GM12878 (cell line): ENCODE measurements around the gene GRK5. TPM values are rescaled to one million over a fixed set of nuclear protein-coding genes. Genes with fewer than 3 reads are reported as not detected.

ENCODE experiments used
- ATAC-seq: fragments of 200-7000 bp; cut with Tn5 transposase; 3 replicates; pipeline ENCODE4 v1.9.1; 2020; ENCODE audit warnings: mild to moderate bottlenecking, moderate library complexity
- BruUV-seq: library from RNA; stranded (reverse); fragments of 400-500 nt; replicated peaks from 2 replicates; lab custom pipeline; 2021; lab: Mats Ljungman, UMichigan
- CTCF ChIA-PET: fragments of 300-600 bp; sonication (Branson Sonifier 250); formaldehyde crosslinking; extraction: SDS; loops from one replicate; lab custom pipeline; 2021; ENCODE audit warnings: inconsistent platforms; lab: Yijun Ruan, JAX
- POLR2A ChIA-PET: fragments of 350-600 bp; formaldehyde crosslinking; extraction: SDS; loops from one replicate; lab custom pipeline; 2021; ENCODE audit warnings: inconsistent platforms; lab: Charles Lee
- RAD21 ChIA-PET: fragments of 300-600 bp; sonication (Branson Sonifier 250); formaldehyde crosslinking; loops from one replicate; lab custom pipeline; 2023; ENCODE audit warnings: antibody characterized with exemption; ENCODE audit not compliant: unreplicated experiment; lab: Charles Lee
- SMC1A ChIA-PET: fragments of 300-600 bp; sonication (Branson Sonifier 250); formaldehyde crosslinking; loops from one replicate; lab custom pipeline; 2023; ENCODE audit not compliant: unreplicated experiment, uncharacterized antibody; lab: Charles Lee
- DNase-seq: peaks from one replicate; pipeline ENCODE4 v3.0.0-alpha.2; 2011; ENCODE audit warnings: low read depth, low spot score
- FAIRE-seq: peaks from 3 replicates; lab custom pipeline; 2011; peaks lifted over from hg19 to GRCh38; lab: Jason Lieb, UNC
- H2AFZ ChIP-seq: 2 replicates; pipeline ENCODE4 v1.6.0; 2011; ENCODE audit warnings: low read depth, low read length, control low read depth; ENCODE audit not compliant: control insufficient read depth
- H3K27ac ChIP-seq: 2 replicates; pipeline ENCODE4 v1.5.1; 2011; ENCODE audit warnings: control low read depth; ENCODE audit not compliant: control insufficient read depth, insufficient read depth
- H3K27me3 ChIP-seq, 2 experiments: replicated peaks in 1 of 2; 2 replicates each; pipeline versions ENCODE4 v1.6.0 to v1.6.1; 2011; ENCODE audit warnings: low read length in 1 of 2; ENCODE audit not compliant: control insufficient read depth in 2 of 2, insufficient read depth in 2 of 2
- H3K36me3 ChIP-seq, 2 experiments: 2 replicates each; pipeline ENCODE4 v1.5.1; 2011; ENCODE audit warnings: low read length in 1 of 2; ENCODE audit not compliant: control insufficient read depth in 2 of 2, insufficient read depth in 2 of 2
- H3K4me1 ChIP-seq: 2 replicates; pipeline ENCODE4 v1.6.1; 2011; ENCODE audit warnings: mild to moderate bottlenecking, low read length, moderate library complexity, mixed read lengths; ENCODE audit not compliant: control insufficient read depth, insufficient read depth
- H3K4me2 ChIP-seq: 2 replicates; pipeline ENCODE4 v1.6.0; 2011; ENCODE audit warnings: control low read depth; ENCODE audit not compliant: control insufficient read depth, insufficient read depth
- H3K4me3 ChIP-seq: fragments of 200-600 bp; sonication (generic); 2 replicates; pipeline ENCODE4 v1.5.1; 2016
- H3K79me2 ChIP-seq: 2 replicates; pipeline ENCODE4 v1.6.0; 2011; ENCODE audit warnings: low read length; ENCODE audit not compliant: control insufficient read depth, insufficient read depth
- H3K9ac ChIP-seq: 2 replicates; pipeline ENCODE4 v1.8.0; 2011; ENCODE audit warnings: low read length, control low read depth, mixed read lengths; ENCODE audit not compliant: control insufficient read depth, insufficient read depth
- H3K9me3 ChIP-seq: replicated peaks from 3 replicates; pipeline ENCODE4 v1.5.1; 2011; ENCODE audit warnings: mild to moderate bottlenecking, low read length; ENCODE audit not compliant: control insufficient read depth, insufficient read depth
- H4K20me1 ChIP-seq: 2 replicates; pipeline ENCODE4 v1.6.0; 2011; ENCODE audit not compliant: control insufficient read depth, insufficient read depth
- BRCA1 ChIP-seq: IDR thresholded peaks from 2 replicates; pipeline ENCODE4 v1.6.1; 2011; ENCODE audit warnings: low read depth, low read length, improper control_type of control experiment
- CHD2 ChIP-seq: IDR thresholded peaks from 2 replicates; pipeline ENCODE4 v1.6.1; 2011; ENCODE audit warnings: low read depth, low read length, improper control_type of control experiment, borderline replicate concordance
- KAT2A ChIP-seq: conservative IDR thresholded peaks from 2 replicates; pipeline ENCODE4 v1.6.1; 2011; ENCODE audit warnings: low read depth, low read length; ENCODE audit not compliant: control insufficient read depth
- NKRF ChIP-seq: fragments of 450-650 bp; conservative IDR thresholded peaks from 2 replicates; pipeline ENCODE4 v1.6.1; 2017; ENCODE audit warnings: mild to moderate bottlenecking, moderate library complexity
- NR2C1 ChIP-seq: fragments of 450-650 bp; IDR thresholded peaks from 2 replicates; pipeline ENCODE4 v1.6.1; 2017; ENCODE audit warnings: antibody characterized with exemption, mild to moderate bottlenecking, moderate library complexity
- RBBP5 ChIP-seq: fragments of 200-600 bp; sonication (generic); conservative IDR thresholded peaks from 2 replicates; pipeline ENCODE4 v1.6.1; 2016
- SMC3 ChIP-seq: IDR thresholded peaks from 2 replicates; pipeline ENCODE4 v1.6.1; 2011; ENCODE audit warnings: low read length, improper control_type of control experiment, borderline replicate concordance
- SPI1 ChIP-seq: IDR thresholded peaks from 2 replicates; pipeline ENCODE4 v1.6.1; 2011; ENCODE audit warnings: low read depth, mild to moderate bottlenecking, low read length, moderate library complexity, borderline replicate concordance; ENCODE audit not compliant: insufficient read depth
- STAT3 ChIP-seq: IDR thresholded peaks from 2 replicates; pipeline ENCODE4 v1.6.1; 2011; ENCODE audit warnings: low read depth, low read length, improper control_type of control experiment
- TARDBP ChIP-seq: IDR thresholded peaks from 2 replicates; pipeline ENCODE4 v1.6.1; 2016; ENCODE audit warnings: borderline replicate concordance
- USF1 ChIP-seq: IDR thresholded peaks from 2 replicates; pipeline ENCODE4 v1.6.1; 2011; ENCODE audit warnings: borderline replicate concordance, low read depth, mild to moderate bottlenecking, moderate library complexity, mixed read lengths, low read length; ENCODE audit not compliant: insufficient read depth; ENCODE audit errors: extremely low read length
- WRNIP1 ChIP-seq: IDR thresholded peaks from 2 replicates; pipeline ENCODE4 v1.6.1; 2011; ENCODE audit warnings: low read depth, low read length, improper control_type of control experiment, borderline replicate concordance
- YY1 ChIP-seq: IDR thresholded peaks from 2 replicates; pipeline ENCODE4 v1.6.1; 2011; ENCODE audit warnings: low read depth, mild to moderate bottlenecking, low read length
- WGBS: methylation state at CpG from one replicate; pipeline ENCODE4 v1.1.6; 2016; ENCODE audit warnings: low lambda C conversion rate; ENCODE audit not compliant: insufficient replicate concordance, insufficient coverage; ENCODE audit errors: missing lambda C conversion rate; 5-methylcytosine and 5-hydroxymethylcytosine counted together
- in situ Hi-C: fragments of 300-500 bp; cut with MboI; formaldehyde crosslinking; loops from 9 replicates; pipeline ENCODE4 v1.14.3; 2018; ENCODE audit warnings: mixed read lengths
- intact Hi-C: fragments of 100-400 bp; cut with micrococcal nuclease; formaldehyde crosslinking; loops from one replicate; pipeline ENCODE4 v1.14.2; 2022; ENCODE audit not compliant: unreplicated experiment
- polyA plus RNA-seq, 11 experiments: library from polyadenylated mRNA; depleted of rRNA in 4 of 11; unstranded in 6 of 11; stranded (reverse) in 5 of 11; fragments of >200 nt; fragmentation: Nextera tagmentation in 4 of 11; fragmentation: Illumina TruSeq in 1 of 11; extraction: Ambion mirVana in 4 of 11; extraction: Trizol in 1 of 11; gene quantifications; 1 replicate in 1 of 11; 2 replicates in 10 of 11; pipeline versions ENCODE4 v1.2.1 to v1.2.3, GENCODE V29; 2011 to 2016; ENCODE audit warnings: inconsistent platforms in 2 of 11, missing spikeins in 2 of 11, low read depth in 1 of 11
- total RNA-seq, 4 experiments: library from RNA; depleted of rRNA in 3 of 4; stranded (reverse); fragments of >200 nt in 3 of 4; fragmentation: Illumina TruSeq in 1 of 4; extraction: Trizol in 1 of 4; gene quantifications; 2 replicates each; pipeline versions ENCODE4 v1.2.1 to v1.2.3, GENCODE V29; 2013 to 2021

Gene GRK5
- total and polyA plus RNA-seq, 10 of the 15 experiments (the other 5 are each of a cell fraction or from before 2014, with no cell fraction given), result 0.11 to 22.1 (median 10.0) TPM

- in situ Hi-C loops, result no loop called here
- WGBS, result 98% methylated on average over 14 of the region's 15 CpGs
These were observed 236.1 kb downstream of the GRK5 start for GRCh38 chr10:119443441-119443840.

GRCh38 chr10:119443970-119444660 is 236.7 kb downstream of the GRK5 start:
- no peaks in the 10 kb centered on the region for H3K27me3 ChIP-seq
- CTCF ChIA-PET, result interaction anchor here (1.1 to 6.5 kb wide), 10 partner anchors 17 to 243 kb away, joined by 3 to 89 read pairs (median 5); partner anchors contain the start of gene GRK5
- H2AFZ ChIP-seq, result no peak overlapping the region
- no peak overlapping the region for H3K4me3 ChIP-seq
- H3K4me2 ChIP-seq, result no peak overlapping the region
- POLR2A ChIA-PET, result interaction anchor here (1.1 kb wide), 1 partner anchor 245 kb away, joined by 3 read pairs; no protein-coding TSS in a partner anchor
- whole genome bisulfite sequencing, result 82% methylated on average over 8 of the region's 12 CpGs
- no peak for ATAC-seq
- H3K36me3 ChIP-seq, result peaks cover 0 to 4% of the 10 kb centered on the region in 2 experiments; a peak in 1 of 4 replicates
- H3K9ac ChIP-seq, result no peak overlapping the region
- no peak for DNase-seq
- RAD21 ChIA-PET, result interaction anchor here (1.1 to 3.8 kb wide), 3 partner anchors 44 to 244 kb away, joined by 5 to 42 read pairs (median 5); no protein-coding TSS in a partner anchor
- no peak overlapping the region for H3K27ac ChIP-seq
- H3K79me2 ChIP-seq, result no peaks in the 10 kb centered on the region
- H3K4me1 ChIP-seq, result peaks cover 9% of the 10 kb centered on the region
- no peak for FAIRE-seq
- in situ Hi-C loops, result no loop called here
- no peaks in the 10 kb centered on the region; the same call in 2 of the 3 replicates for H3K9me3 ChIP-seq
- no TSS peak for BruUV-seq
- no peaks in the 10 kb centered on the region for H4K20me1 ChIP-seq
- SMC1A ChIA-PET, result interaction anchor here (1.0 to 3.9 kb wide), 7 partner anchors 13 to 245 kb away, joined by 3 to 27 read pairs (median 5); partner anchors contain the start of gene GRK5
- intact Hi-C loops, result no loop called here
- TF ChIP-seq CHD2 (no peak), WRNIP1 (no peak), RBBP5 (no peak), NKRF (no peak), STAT3 (no peak), SMC3 (no peak), YY1 (no peak), USF1 (no peak), KAT2A (no peak), BRCA1 (no peak)

More at GRCh38 chr10:119443441-119443840, 236.1 kb downstream of the GRK5 start:
- no peak for DNase-seq
- no peak overlapping the region for H3K4me2 ChIP-seq
- no peak for TF ChIP-seq NR2C1
- no peak for TF ChIP-seq TARDBP
- TF ChIP-seq SPI1, result no peak
- H3K9me3 ChIP-seq, result no peaks in the 10 kb centered on the region; the same call in 2 of the 3 replicates
- no peak for FAIRE-seq
- no peak overlapping the region for H2AFZ ChIP-seq
- SMC1A ChIA-PET, result interaction anchor here (3.6 to 3.9 kb wide), 2 partner anchors 241 to 244 kb away, joined by 22 to 27 read pairs; no protein-coding TSS in a partner anchor
- CTCF ChIA-PET, result interaction anchor here (0.6 to 6.5 kb wide), 8 partner anchors 35 to 340 kb away, joined by 3 to 89 read pairs (median 9); partner anchors contain the start of genes DENND10 and GRK5
- H3K36me3 ChIP-seq, result peaks cover 0 to 2% of the 10 kb centered on the region in 2 experiments; a peak in 1 of 4 replicates
- intact Hi-C loops, result no loop called here
- RAD21 ChIA-PET, result interaction anchor here (1.0 to 3.8 kb wide), 3 partner anchors 46 to 243 kb away, joined by 3 to 42 read pairs (median 7); partner anchors contain the start of gene GRK5
- BruUV-seq, result no TSS peak
- peaks cover 9% of the 10 kb centered on the region for H3K4me1 ChIP-seq
- no peak for ATAC-seq
- POLR2A ChIA-PET, result interaction anchor here (1.1 kb wide), 1 partner anchor 244 kb away, joined by 3 read pairs; no protein-coding TSS in a partner anchor
- H3K9ac ChIP-seq, result no peak overlapping the region
- H3K4me3 ChIP-seq, result no peak overlapping the region
- no peaks in the 10 kb centered on the region for H3K79me2 ChIP-seq
- no peak overlapping the region for H3K27ac ChIP-seq
- H4K20me1 ChIP-seq, result no peaks in the 10 kb centered on the region
- no peaks in the 10 kb centered on the region for H3K27me3 ChIP-seq
